Subcutaneous abdominal adipose tissue (tissue), 5 donors: ENCODE results near the gene TSPAN2.

Source experiments
- H3K27ac ChIP-seq: one replicate; pipeline ENCODE4 v1.7.0; 2013; ENCODE audit warnings: low read depth, mild to moderate bottlenecking, inconsistent platforms, low read length, moderate library complexity
- H3K27me3 ChIP-seq, 5 donors: one replicate each; pipeline ENCODE4 v1.7.0; 2013; ENCODE audit warnings: low read length in 5 of 5, inconsistent platforms in 1 of 5; ENCODE audit not compliant: control insufficient read depth in 5 of 5, insufficient read depth in 4 of 5
- H3K36me3 ChIP-seq, 5 donors: one replicate each; pipeline ENCODE4 v1.7.0; 2013; ENCODE audit warnings: low read length in 5 of 5; ENCODE audit not compliant: control insufficient read depth in 5 of 5, insufficient read depth in 5 of 5
- H3K4me1 ChIP-seq, 5 donors: one replicate each; pipeline ENCODE4 v1.7.0; 2013; ENCODE audit warnings: low read length in 5 of 5, mild to moderate bottlenecking in 3 of 5, moderate library complexity in 1 of 5; ENCODE audit not compliant: control insufficient read depth in 5 of 5, insufficient read depth in 5 of 5
- H3K4me3 ChIP-seq, 5 donors: one replicate each; pipeline ENCODE4 v1.7.0; 2013; ENCODE audit warnings: low read length in 5 of 5, low read depth in 1 of 5
- H3K9ac ChIP-seq, 5 donors: one replicate each; pipeline ENCODE4 v1.7.0; 2013; ENCODE audit warnings: low read length in 5 of 5, mild to moderate bottlenecking in 4 of 5, moderate library complexity in 3 of 5
- H3K9me3 ChIP-seq, 5 donors: one replicate each; pipeline ENCODE4 v1.7.0; 2013; ENCODE audit warnings: low read length in 5 of 5; ENCODE audit not compliant: control insufficient read depth in 5 of 5
- donor health status: healthy.
- donor health status: healthy.
- donor health status: healthy.
- donor health status: healthy.
- donor health status: healthy.

Gene TSPAN2

GRCh38 chr1:115092175-115092574, 2.9 kb upstream of the TSPAN2 start:
- H3K27ac ChIP-seq, result no peak overlapping the region
- H3K4me3 ChIP-seq, result no peak overlapping the region
- peaks cover 0 to 4% (median 0%) of the 10 kb centered on the region in 5 donors for H3K27me3 ChIP-seq
- H3K9ac ChIP-seq, result no peak overlapping the region
- peaks cover 4 to 18% (median 15%) of the 10 kb centered on the region in 5 donors for H3K4me1 ChIP-seq
- no peaks in the 10 kb centered on the region for H3K9me3 ChIP-seq
- H3K36me3 ChIP-seq, result no peaks in the 10 kb centered on the region

GRCh38 chr1:115091572-115091971, 2.3 kb upstream of the TSPAN2 start:
- no peaks in the 10 kb centered on the region for H3K9me3 ChIP-seq
- H3K36me3 ChIP-seq, result no peaks in the 10 kb centered on the region
- H3K4me1 ChIP-seq, result peaks cover 4 to 18% (median 15%) of the 10 kb centered on the region in 5 donors
- no peak overlapping the region for H3K9ac ChIP-seq
- H3K27me3 ChIP-seq, result peaks cover 0 to 4% (median 0%) of the 10 kb centered on the region in 5 donors
- H3K4me3 ChIP-seq, result no peak overlapping the region
- H3K27ac ChIP-seq, result no peak overlapping the region

DNA sequence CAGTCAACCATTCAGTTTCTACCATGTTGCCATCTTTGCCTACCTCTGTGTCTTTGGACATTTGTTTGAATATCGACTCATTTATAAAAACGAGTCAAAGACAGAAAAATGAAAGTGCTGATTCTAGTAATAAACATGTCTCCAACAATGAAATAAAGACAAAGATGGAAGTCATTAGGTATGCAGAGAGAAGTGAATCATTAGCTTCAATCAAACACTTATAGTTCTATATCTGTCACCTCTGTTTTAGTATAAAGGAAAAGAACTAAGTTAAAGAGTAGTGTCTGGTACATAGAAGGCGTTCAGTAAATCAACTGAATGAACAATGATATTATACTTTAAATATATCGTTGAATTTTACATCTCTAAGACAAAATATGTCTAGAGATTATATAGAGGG, 1.7 kb upstream of the TSPAN2 start:
- H3K27me3 ChIP-seq, result peaks cover 0 to 4% (median 0%) of the 10 kb centered on the region in 5 donors
- H3K9ac ChIP-seq, result no peak overlapping the region
- no peaks in the 10 kb centered on the region for H3K36me3 ChIP-seq
- H3K4me1 ChIP-seq, result peaks cover 4 to 18% (median 15%) of the 10 kb centered on the region in 5 donors
- H3K9me3 ChIP-seq, result no peaks in the 10 kb centered on the region
- no peak overlapping the region for H3K4me3 ChIP-seq
- no peak overlapping the region for H3K27ac ChIP-seq

DNA sequence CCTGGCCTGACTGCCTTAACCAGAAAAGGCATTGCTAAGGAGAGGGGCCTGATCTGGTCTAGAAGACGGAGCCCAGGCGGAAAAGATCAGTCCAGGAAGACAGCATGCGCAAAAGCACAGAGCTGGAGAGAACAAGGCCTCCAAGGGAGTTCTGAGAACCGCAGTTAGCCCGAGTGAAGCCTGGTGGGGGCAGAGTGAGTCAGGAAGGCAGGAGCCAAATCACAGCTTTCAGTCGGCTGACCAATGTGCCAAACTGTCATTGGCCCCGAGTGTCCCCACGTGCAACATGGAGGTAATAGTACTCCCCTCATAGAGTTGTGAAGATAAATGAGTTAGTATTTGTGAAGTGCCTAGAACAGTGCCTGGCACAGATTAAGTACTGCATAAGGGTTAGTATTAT, 1.2 kb upstream of the TSPAN2 start:
- H3K9ac ChIP-seq, result peak overlapping the region in 2 of 5 donors; percentile 20 to 68
- peak overlapping the region; percentile 66 for H3K27ac ChIP-seq
- peaks cover 0 to 4% (median 0%) of the 10 kb centered on the region in 5 donors for H3K27me3 ChIP-seq
- H3K4me1 ChIP-seq, result peaks cover 4 to 18% (median 17%) of the 10 kb centered on the region in 5 donors
- H3K36me3 ChIP-seq, result no peaks in the 10 kb centered on the region
- no peaks in the 10 kb centered on the region for H3K9me3 ChIP-seq
- peak overlapping the region in 3 of 5 donors; percentile 49 to 81 (median 74) for H3K4me3 ChIP-seq

- peaks cover 0 to 4% (median 0%) of the 10 kb centered on the region in 5 donors for H3K27me3 ChIP-seq
- H3K4me3 ChIP-seq, result peak overlapping the region; percentile 49 to 81 (median 76)
- H3K9me3 ChIP-seq, result no peaks in the 10 kb centered on the region
- no peaks in the 10 kb centered on the region for H3K36me3 ChIP-seq
- peak overlapping the region in 3 of 5 donors; percentile 48 to 68 (median 60) for H3K9ac ChIP-seq
- peak overlapping the region; percentile 66 for H3K27ac ChIP-seq
- H3K4me1 ChIP-seq, result peaks cover 4 to 22% (median 17%) of the 10 kb centered on the region in 5 donors
Observed at GRCh38 chr1:115090186-115090490, 835 bp upstream of the TSPAN2 start.

GRCh38 chr1:115088871-115089419, 358 bp downstream of the TSPAN2 start:
- no peaks in the 10 kb centered on the region for H3K36me3 ChIP-seq
- peak overlapping the region; percentile 39 to 81 (median 64) for H3K4me3 ChIP-seq
- peaks cover 4 to 32% (median 17%) of the 10 kb centered on the region in 5 donors for H3K4me1 ChIP-seq
- peak overlapping the region in 2 of 5 donors; percentile 51 to 73 for H3K9ac ChIP-seq
- H3K9me3 ChIP-seq, result no peaks in the 10 kb centered on the region
- no peak overlapping the region for H3K27ac ChIP-seq
- peaks cover 0 to 4% (median 0%) of the 10 kb centered on the region in 5 donors for H3K27me3 ChIP-seq

DNA sequence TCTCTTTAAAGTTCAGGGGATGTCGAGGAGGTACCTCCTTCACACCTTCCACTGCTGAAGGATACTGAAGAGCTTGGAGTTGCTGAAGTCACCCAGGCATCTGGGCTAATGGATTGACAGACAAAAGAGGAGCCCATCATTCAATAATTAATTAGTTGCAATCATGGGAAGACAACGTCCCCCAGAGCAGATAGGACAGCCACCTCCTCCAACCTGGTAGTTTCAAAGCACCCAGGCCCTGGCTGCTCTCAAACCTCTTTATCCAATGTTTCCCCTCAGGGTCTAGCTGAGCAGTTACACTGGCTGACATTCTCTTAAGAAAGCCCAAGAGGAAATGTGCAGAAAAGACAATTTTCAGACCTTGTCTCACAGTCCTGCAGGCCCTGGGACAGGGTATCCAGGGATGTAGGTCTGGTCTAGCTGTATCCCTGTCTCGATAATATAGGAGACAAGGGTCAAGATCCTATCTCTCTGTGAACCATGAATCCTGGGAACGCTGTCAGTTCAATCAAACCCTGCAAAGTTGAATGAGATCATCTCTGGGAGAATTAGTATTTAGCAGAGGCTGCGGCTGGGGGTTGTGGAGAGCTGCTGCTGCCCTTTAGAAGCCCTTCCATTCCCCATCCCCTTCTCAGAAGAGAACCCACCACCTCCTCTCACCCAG, 1.1 kb downstream of the TSPAN2 start:
- H3K9me3 ChIP-seq, result no peaks in the 10 kb centered on the region
- H3K36me3 ChIP-seq, result no peaks in the 10 kb centered on the region
- no peak overlapping the region for H3K9ac ChIP-seq
- H3K4me1 ChIP-seq, result peaks cover 4 to 38% (median 17%) of the 10 kb centered on the region in 5 donors
- H3K27ac ChIP-seq, result no peak overlapping the region
- peak overlapping the region in 2 of 5 donors; percentile 76 to 81 for H3K4me3 ChIP-seq
- H3K27me3 ChIP-seq, result peaks cover 0 to 4% (median 0%) of the 10 kb centered on the region in 5 donors

- Histone ChIP-seq H3K9ac (no peak overlapping the region), H3K27me3 (peaks cover 0 to 4% (median 0%) of the 10 kb centered on the region in 5 donors), H3K36me3 (no peaks in the 10 kb centered on the region), H3K27ac (no peak overlapping the region), H3K4me3 (no peak overlapping the region), H3K4me1 (peaks cover 4 to 42% (median 17%) of the 10 kb centered on the region in 5 donors), H3K9me3 (no peaks in the 10 kb centered on the region)
Observed at GRCh38 chr1:115086176-115086830, 3.0 kb downstream of the TSPAN2 start.

DNA sequence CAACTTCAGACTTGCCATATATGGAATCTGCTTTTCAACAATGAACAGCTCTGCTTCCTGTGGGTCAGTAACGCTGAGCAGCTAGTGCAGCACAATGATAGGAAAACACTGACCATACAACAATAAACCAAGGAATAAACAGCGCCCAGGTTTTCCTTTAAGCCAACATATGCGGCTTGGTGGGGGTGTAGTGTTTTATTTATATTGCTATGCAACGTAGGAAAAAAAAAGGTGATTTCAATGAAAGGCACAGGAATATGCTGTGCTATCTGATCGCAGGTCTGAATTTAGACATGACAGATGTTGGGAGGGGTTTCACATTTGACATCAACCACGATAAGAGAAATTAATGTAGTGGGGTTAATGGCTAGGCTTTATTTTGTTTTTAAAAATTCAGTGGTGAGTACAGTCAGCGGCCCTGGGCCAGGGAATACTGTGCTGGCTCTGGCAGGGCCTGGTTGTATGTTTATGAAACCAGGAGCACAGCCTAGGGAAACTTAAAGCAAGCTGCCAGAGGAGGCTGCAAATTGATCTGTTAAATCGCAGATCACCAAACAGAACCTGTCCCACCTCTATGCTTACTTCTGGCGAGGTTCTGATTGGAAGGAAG, 4.3 kb downstream of the TSPAN2 start:
- Histone ChIP-seq H3K9ac (peak overlapping the region in 1 of 5 donors; percentile 28), H3K4me1 (peaks cover under 1 to 37% (median 10%) of the 10 kb centered on the region in 5 donors), H3K4me3 (no peak overlapping the region)

DNA sequence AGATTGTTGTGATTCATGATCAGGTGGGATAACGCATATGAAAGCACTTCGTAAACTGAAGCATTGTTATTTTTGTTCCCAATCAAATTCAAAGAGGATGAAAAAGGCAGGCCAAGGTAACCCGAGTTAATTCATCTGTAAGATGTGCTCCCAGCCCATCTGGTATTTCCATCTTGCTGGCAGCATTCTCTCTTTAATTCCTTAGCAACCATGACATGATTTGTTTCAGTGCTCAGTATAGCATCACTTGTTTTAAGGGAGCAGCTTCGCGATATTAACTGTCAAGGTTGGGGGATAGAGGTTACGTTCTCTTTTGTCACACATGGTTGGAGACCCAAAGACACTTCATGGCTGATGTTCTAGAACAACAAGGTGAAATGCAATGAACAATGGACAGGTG, 6.4 kb downstream of the TSPAN2 start:
- Histone ChIP-seq H3K36me3 (no peaks in the 10 kb centered on the region), H3K27me3 (no peaks in the 10 kb centered on the region), H3K4me1 (peaks cover 0 to 27% (median 0%) of the 10 kb centered on the region in 5 donors), H3K9ac (no peak overlapping the region), H3K27ac (no peak overlapping the region), H3K9me3 (no peaks in the 10 kb centered on the region), H3K4me3 (no peak overlapping the region)

More for the DNA sequence above, 4.3 kb downstream of the TSPAN2 start:
- Histone ChIP-seq H3K9me3 (no peaks in the 10 kb centered on the region), H3K36me3 (no peaks in the 10 kb centered on the region), H3K27me3 (peaks cover 0 to 4% (median 0%) of the 10 kb centered on the region in 5 donors), H3K27ac (peak overlapping the region; percentile 4)
